ENCODE data around the gene PDE6G.

Gene PDE6G

DNA sequence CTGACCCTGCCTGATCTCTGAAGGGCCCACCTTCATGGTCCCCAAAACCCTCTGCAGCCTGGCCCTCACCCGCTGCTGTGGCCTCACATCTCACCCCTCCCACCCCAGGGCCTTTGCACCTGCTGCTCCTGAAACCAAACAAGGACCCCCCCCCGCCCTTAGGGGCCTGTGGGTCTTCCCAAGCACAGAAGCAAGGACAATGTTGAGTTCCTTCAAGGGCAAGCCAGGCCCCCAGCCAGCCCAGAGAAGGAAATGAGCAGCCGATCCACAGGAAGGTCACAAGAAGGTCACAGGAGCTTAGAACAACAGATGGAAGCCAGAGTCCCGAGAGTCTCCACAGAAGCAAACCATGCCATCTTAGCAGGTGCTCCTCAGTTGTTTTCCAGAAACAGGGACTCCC is 493 bp upstream of the PDE6G start:
- no peak for DNase-seq

- DNase-seq: no peak
Observed at GRCh38 chr17:81655378-81656117, 794 bp downstream of the PDE6G start.

GRCh38 chr17:81652906-81653771 is 3.2 kb downstream of the PDE6G start:
- DNase-seq: no peak

GRCh38 chr17:81651692-81652091 is 4.7 kb downstream of the PDE6G start:
- no peak for DNase-seq

DNA sequence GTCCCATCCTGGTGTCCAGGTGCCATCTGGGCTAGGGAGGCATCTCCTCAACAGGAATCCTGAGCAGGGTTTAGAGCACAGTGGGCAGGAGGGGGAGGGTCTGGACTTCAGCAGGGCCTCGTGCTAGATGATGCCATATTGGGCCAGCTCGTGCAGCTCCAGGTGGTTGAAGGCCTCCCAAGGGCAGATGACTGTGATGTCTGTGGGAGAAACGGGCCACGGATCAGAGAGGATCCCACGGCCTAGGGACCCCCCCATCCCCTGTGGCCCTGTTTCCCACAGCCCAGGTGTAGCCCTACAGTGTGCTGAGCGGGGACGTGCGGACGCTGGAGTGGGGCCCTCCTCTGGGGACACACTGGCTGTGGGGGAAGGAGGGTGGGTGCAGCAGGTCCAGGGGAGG is 5.4 kb downstream of the PDE6G start:
- DNase-seq: no peak

DNA sequence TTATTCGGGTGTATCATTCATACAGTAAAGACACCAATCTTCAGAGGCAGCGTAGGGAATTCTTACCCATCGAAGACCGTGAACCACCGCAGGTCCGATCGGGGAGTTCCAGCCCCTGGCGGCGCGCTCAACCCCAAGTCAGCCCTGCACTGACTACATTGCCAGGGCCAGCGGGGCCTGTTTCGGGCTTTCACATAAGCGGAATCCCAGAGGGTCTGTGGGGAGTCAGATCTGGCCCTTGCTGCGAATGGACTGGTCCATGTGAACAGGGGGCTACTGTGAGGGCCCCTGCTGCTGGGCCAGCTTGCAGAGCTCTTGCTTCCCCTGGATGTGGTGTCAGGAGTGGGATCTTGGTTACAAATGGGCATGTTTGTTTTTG is 7.6 kb downstream of the PDE6G start:
- DNase-seq: no peak

DNA sequence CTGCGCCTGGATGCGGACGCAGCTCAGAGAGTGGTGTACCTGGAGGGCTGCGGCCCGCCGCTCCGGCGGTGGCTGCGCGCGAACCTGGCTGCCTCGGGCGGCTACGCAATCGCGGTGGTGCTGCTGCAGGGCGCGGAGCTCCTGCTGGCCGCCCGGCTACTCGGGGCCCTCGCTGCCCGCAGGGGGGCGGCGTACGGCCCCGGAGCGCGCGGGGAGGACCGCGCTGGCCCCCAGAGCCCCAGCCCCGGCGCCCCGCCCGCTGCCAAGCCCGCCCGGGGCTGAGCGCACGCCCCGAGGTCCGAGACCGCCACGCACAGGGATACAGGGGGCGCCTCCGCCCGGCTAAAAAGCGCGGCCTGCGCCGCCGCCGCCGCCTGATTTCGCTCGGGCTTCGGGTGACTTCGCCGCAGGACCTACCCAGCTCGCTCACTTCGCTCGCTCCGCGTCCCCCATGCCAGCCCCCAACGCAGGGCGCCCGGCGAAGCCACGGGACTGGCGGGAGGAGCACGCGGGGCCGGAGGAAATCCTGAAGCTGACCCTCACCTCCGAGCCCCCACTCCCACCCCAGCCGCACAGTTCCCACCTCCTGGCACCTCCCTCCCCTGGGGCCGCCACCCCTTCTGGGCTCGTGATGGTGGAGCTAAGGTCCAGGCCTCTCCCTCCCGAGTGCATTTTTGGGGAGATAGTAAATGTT is 8.2 kb downstream of the PDE6G start:
- DNase-seq: no peak

DNA sequence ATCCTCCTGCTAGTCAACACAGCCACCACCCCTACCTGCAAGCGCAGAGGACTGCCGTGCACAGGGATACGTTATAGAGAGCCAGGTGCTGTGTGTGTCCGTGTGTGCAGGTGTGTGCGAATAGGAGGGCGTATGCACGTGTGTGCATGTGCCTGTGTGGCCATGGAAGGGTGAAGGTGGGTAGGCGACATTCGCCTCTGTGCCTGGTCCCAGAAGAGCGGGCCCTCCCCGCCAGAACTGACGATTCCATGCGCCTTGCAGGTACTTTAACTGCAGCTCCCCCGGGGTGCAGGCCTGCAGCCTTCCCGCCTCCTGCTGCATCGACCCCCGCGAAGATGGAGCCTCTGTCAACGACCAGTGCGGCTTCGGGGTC is 8.7 kb downstream of the PDE6G start:
- DNase-seq: no peak

GRCh38 chr17:81646869-81647600 is 9.3 kb downstream of the PDE6G start:
- DNase-seq: no peak

- no peak for DNase-seq
Observed at GRCh38 chr17:81644976-81645952, 11.1 kb downstream of the PDE6G start.

- no peak for DNase-seq
Observed at GRCh38 chr17:81644496-81644895, 11.8 kb downstream of the PDE6G start.

- no peak for DNase-seq
Observed at GRCh38 chr17:81641825-81642489, 14.4 kb downstream of the PDE6G start.

DNA sequence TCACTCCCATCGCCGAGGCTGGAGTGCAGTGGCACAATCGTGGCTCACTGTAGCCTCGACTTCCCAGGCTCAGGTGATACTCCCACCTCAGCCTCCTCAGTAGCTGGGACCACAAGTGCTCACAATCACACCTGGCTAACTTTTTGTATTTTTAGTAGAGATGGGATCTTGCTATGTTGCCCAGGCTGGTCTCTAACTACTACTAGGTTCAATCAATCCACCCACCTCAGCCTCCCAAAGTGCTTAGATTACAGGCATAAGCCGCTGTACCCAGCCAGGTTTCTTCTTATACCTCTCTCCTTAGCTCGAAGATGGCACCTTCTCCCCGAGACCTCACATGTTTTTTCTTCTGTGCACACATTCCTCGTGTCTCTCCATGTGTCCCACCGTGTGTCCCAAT is 16.3 kb downstream of the PDE6G start:
- no peak for DNase-seq

- no peak for DNase-seq
Observed at GRCh38 chr17:81638683-81639082, 17.7 kb downstream of the PDE6G start.

DNA sequence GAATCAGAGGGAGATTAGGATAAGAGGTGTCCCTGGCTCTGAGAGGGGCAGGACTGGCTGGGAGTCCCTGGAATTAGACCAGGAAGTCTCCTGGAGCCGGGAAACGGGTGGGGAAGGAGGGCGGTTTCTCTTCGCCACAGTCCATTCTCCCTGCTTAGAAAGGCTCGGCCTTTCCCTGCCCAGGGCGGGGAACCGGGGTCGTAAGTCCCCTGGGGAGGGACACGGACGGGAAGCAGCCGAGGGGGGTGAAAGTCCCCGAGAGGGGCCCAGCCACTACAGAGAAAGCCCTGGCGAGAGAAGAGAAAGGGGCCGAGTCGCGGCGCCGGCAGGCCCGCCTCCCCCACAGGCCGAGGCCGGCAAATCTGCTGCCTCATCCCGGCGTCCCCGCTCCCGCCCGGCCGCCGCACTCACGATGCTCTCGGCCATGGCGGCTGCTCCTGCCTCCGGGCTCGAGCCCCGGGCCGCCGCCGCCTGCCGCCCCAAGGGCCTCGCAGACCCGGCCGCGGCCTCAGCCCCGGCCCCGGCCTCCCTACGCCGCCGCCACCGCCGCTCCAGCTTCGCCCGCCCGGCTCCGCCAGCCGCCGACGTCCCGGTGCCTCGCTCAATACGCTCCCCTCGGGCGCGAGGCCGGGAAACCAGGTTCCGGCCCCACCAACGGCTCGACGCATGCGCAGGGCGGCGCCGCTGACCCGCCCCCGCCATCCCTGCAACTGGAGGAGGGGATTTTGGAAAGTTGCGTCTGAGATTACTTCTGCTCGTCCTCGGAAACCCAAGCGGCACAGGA is 19.6 kb downstream of the PDE6G start, which contains the start of the genes NPLOC4 and TSPAN10:
Gene NPLOC4, minus strand, starts transcription at position 608 of the 784 bp plus-strand sequence. Its CDS starts 182 bp downstream, at position 426.
Gene TSPAN10, plus strand, starts transcription at position 692 of the 784 bp plus-strand sequence. CDS start 5,217 bp downstream, outside the sequence.
- DNase-seq: peak; percentile 53

DNA sequence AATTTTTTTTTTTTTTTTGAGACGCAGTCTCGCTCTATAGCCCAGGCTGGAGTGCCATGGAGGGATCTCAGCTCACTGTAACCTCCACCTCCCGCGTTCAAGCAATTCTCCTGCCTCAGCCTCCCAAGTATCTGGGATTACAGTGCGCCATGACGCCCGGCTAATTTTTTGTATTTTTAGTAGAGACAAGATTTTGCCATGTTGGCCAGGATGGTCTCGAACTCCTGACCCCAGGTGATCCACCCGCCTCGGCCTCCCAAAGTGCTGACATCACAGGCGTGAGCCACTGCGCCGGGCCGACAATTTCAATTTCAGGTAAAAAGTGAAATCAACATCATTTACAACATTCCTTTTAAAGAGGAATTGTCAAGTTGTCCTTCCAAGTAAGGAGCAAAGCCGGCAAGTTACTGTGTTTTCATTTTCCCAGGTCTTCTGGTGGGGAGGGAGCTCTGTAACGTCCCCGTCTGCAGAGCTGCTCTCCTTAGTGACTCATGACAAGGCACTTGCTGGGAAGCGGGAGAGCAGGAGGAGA is 20.3 kb downstream of the PDE6G start:
- no peak for DNase-seq

GRCh38 chr17:81635431-81635830 is 20.9 kb downstream of the PDE6G start:
- DNase-seq: no peak

GRCh38 chr17:81631482-81631881 is 24.9 kb downstream of the PDE6G start:
- DNase-seq: no peak

DNA sequence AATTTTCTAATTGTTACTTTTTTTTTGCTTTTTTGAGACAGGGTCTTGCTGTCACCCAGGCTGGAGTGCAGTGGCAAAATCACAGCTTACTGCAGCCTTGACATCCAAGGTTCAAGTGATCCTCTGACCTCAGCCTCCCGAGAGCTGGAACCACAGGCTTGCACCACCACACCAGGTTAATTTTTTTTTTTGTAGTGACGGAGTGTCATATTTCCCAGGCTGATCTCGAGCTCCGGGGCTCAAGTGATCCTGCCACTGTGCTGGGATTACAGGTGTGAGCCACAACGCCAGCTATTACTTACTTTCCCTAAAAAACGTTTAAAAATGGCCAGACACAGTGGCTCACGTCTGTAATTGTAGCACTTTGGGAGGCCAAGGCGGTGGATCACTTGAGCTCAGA is 26.1 kb downstream of the PDE6G start:
- DNase-seq: no peak
